Nephron (organoid): ENCODE results near the gene MSLN.
"Not testable (repeated sequence)": the region's sequence is repeated elsewhere in the genome, so short reads cannot be mapped to it uniquely, and the experiment has no call there.

Experiments used
- H3K27ac Mint-ChIP-seq, 3 experiments: 2 replicates each; pipeline ENCODE4 v1.8.0; 2020; ENCODE audit warnings: mixed read lengths in 3 of 3, mild to moderate bottlenecking in 2 of 3, moderate library complexity in 1 of 3
- H3K27me3 Mint-ChIP-seq: 2 replicates; pipeline ENCODE4 v1.8.0; 2021; ENCODE audit warnings: low read depth, mild to moderate bottlenecking, moderate library complexity, mixed read lengths
- H3K36me3 Mint-ChIP-seq: 2 replicates; pipeline ENCODE4 v1.8.0; 2020; ENCODE audit warnings: low read depth, mixed read lengths
- H3K4me1 Mint-ChIP-seq: 2 replicates; pipeline ENCODE4 v1.8.0; 2020; ENCODE audit warnings: mixed read lengths
- H3K4me3 Mint-ChIP-seq, 3 experiments: 2 replicates each; pipeline ENCODE4 v1.8.0; 2020; ENCODE audit warnings: mild to moderate bottlenecking in 3 of 3, mixed read lengths in 3 of 3, moderate library complexity in 2 of 3
- H3K9me3 Mint-ChIP-seq: 2 replicates; pipeline ENCODE4 v1.8.0; 2020; ENCODE audit warnings: mixed read lengths
- TF ChIP-seq, protein P1 (sequence below), 3 experiments: fragments of 200-600 bp; sonication (generic); IDR thresholded peaks; one replicate each; pipeline ENCODE4 v1.5.0; 2021; ENCODE audit warnings: antibody characterized with exemption in 3 of 3; ENCODE audit not compliant: unreplicated experiment in 3 of 3

MSLN gene

DNA sequence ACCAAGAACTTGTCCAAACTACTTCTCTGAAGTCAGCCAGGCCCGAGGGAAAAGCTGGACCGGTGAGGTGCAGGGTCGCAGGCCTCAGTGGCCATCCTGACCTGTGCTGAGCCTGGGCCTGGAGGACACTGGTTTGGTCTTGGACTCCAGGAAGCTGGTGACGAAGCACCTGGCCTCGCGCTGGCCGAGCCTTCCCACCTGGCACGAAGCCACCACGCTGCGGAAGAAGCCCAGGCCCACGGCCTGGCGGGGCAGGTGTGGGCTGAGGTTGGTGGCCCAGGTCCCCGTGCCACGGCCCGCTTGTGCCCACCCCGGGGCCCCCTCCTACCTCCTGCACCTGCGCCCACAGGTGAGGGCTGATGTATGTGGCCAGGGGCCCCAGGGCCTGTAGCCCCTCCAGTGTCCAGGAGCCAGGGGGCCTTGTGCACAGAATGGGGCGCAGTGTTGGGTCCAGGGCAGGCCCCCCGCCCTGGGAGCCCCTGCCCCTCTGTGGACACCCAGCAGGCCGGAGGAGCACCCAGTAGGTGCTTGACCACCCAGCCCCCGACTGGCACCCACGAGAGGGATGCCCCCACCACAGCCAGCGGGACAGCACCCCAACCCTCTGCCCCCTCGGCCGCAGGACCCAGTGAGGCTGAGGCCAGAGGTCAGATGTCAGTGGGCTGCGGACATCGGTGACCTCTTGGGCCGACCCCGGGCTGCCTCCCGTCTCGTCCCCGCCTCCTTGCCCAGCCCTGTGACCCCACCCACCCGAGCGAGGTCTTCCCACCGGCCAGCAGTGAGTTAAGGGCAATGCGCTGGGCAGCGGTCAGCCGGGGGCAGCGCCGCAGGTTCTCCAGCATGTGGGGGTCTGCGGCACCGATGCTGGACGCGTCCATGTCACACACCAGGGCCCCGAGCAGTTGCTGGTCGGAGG is 13.8 kb downstream of the MSLN start:
- peaks cover 11% of the 10 kb centered on the region for H3K27me3 Mint-ChIP-seq
- TF ChIP-seq, protein P1, sequence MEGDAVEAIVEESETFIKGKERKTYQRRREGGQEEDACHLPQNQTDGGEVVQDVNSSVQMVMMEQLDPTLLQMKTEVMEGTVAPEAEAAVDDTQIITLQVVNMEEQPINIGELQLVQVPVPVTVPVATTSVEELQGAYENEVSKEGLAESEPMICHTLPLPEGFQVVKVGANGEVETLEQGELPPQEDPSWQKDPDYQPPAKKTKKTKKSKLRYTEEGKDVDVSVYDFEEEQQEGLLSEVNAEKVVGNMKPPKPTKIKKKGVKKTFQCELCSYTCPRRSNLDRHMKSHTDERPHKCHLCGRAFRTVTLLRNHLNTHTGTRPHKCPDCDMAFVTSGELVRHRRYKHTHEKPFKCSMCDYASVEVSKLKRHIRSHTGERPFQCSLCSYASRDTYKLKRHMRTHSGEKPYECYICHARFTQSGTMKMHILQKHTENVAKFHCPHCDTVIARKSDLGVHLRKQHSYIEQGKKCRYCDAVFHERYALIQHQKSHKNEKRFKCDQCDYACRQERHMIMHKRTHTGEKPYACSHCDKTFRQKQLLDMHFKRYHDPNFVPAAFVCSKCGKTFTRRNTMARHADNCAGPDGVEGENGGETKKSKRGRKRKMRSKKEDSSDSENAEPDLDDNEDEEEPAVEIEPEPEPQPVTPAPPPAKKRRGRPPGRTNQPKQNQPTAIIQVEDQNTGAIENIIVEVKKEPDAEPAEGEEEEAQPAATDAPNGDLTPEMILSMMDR (IDR thresholded peaks at IDR 0.05; ENCODE audit: unreplicated experiment in 3 of 3), result no peak
- no peaks in the 10 kb centered on the region for H3K4me1 Mint-ChIP-seq
- H3K36me3 Mint-ChIP-seq, result no peaks in the 10 kb centered on the region
- no peaks in the 10 kb centered on the region for H3K9me3 Mint-ChIP-seq
- H3K27ac Mint-ChIP-seq, result no peak overlapping the region
- H3K4me3 Mint-ChIP-seq, result no peak overlapping the region

DNA sequence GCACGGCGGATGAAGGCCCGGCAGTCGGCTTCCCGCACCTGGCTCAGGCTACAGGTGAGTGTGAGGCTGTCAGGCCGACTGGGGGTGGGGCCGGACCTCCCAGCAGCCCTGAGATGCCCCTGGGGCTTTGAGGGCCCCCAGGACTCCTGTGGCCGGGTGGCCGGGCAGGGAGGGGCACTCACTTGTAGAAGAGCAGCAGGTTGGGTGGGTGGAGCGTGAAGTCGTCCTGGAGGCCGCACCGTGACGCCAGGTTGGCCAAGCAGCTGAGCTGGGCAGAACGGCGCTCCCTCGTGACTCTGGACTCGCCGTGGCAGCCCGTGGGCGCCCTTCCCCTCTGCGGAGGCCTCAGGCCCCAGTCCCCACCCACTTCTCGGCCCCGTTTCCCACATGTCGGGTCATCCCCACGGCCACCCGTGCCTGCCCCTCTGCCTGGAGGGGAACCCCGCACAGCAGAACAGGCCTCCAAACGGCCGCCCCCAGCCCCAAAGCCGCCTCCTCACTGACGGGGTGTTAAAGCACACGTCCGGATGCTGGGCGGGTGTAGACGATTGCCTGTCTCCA is 14.8 kb downstream of the MSLN start:
- no peak overlapping the region for H3K4me3 Mint-ChIP-seq
- TF ChIP-seq, protein P1 (IDR thresholded peaks at IDR 0.05; ENCODE audit: unreplicated experiment in 3 of 3), result no peak
- no peaks in the 10 kb centered on the region for H3K9me3 Mint-ChIP-seq
- no peaks in the 10 kb centered on the region for H3K4me1 Mint-ChIP-seq
- H3K27ac Mint-ChIP-seq, result no peak overlapping the region
- peaks cover 11% of the 10 kb centered on the region for H3K27me3 Mint-ChIP-seq
- no peaks in the 10 kb centered on the region for H3K36me3 Mint-ChIP-seq

DNA sequence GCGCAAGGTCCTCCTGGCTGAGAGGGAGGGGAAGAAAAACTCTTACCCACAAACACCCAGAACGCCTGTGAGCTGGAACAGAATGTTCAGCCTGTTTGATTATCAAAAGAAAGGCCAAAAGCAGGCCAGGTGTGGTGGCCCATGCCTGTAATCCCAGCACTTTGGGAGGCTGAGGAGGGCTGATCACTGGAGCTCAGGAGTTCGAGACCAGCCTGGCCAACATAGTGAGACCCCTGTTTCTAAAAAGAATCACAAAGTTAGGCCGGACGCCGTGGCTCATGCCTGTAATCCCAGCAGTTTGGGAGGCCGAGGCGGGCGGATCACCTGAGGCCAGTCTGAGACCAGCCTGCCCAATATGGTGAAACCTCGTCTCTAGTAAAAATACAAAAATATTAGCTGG is 15.8 kb downstream of the MSLN start:
- H3K27ac Mint-ChIP-seq, H3K36me3 Mint-ChIP-seq, H3K4me3 Mint-ChIP-seq, H3K4me1 Mint-ChIP-seq, H3K9me3 Mint-ChIP-seq, H3K27me3 Mint-ChIP-seq: not testable (repeated sequence)

DNA sequence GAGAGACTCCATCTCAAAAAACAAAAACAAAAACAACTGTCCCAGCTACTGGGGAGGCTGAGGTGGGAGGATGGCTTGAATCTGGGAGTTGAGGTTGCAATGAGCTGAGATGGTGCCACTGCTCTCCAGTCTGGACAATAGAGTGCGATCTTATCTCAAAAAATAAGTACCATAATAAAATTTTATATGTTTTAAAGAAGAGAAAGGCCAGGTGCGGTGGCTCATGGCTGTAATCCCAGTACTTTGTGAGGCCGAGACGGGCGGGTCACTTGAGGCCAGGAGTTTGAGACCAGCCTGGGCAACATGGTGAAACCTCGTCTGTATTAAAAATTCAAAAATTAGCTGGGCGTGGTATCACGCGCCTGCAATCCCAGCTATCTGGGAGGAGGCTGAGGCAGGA is 16.3 kb downstream of the MSLN start:
- no peaks in the 10 kb centered on the region for H3K4me1 Mint-ChIP-seq
- H3K36me3 Mint-ChIP-seq, result no peaks in the 10 kb centered on the region
- no peaks in the 10 kb centered on the region for H3K9me3 Mint-ChIP-seq
- H3K27ac Mint-ChIP-seq, result no peak overlapping the region
- peaks cover 5% of the 10 kb centered on the region for H3K27me3 Mint-ChIP-seq
- TF ChIP-seq, protein P1 (IDR thresholded peaks at IDR 0.05; ENCODE audit: unreplicated experiment in 3 of 3), result no peak
- H3K4me3 Mint-ChIP-seq, result no peak overlapping the region

DNA sequence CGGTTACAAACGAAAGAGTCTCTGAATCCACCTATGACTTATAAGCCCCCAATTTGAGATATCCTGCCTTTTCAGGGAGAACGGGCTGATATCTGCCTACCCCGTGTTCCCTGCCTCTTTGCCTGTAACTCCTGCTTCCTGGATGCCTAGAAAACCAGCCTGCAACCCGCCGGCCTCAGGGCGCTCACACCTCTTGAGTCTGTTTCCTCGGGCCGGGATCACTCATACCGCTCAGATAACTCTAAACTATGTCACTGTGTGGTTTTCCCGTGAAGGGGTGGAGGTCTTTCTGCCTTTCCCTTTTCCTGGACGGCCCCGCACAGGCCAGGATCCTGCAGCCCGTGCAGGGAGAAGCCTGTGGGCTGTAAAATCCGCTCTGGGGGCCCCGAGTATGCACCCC is 17.3 kb downstream of the MSLN start:
- H3K4me3 Mint-ChIP-seq, result no peak overlapping the region
- peaks cover 5% of the 10 kb centered on the region for H3K27me3 Mint-ChIP-seq
- H3K36me3 Mint-ChIP-seq, result no peaks in the 10 kb centered on the region
- TF ChIP-seq, protein P1 (IDR thresholded peaks at IDR 0.05; ENCODE audit: unreplicated experiment in 3 of 3), result no peak
- no peaks in the 10 kb centered on the region for H3K9me3 Mint-ChIP-seq
- no peaks in the 10 kb centered on the region for H3K4me1 Mint-ChIP-seq
- H3K27ac Mint-ChIP-seq, result peak overlapping the region in 1 of 3 experiments; percentile 52

DNA sequence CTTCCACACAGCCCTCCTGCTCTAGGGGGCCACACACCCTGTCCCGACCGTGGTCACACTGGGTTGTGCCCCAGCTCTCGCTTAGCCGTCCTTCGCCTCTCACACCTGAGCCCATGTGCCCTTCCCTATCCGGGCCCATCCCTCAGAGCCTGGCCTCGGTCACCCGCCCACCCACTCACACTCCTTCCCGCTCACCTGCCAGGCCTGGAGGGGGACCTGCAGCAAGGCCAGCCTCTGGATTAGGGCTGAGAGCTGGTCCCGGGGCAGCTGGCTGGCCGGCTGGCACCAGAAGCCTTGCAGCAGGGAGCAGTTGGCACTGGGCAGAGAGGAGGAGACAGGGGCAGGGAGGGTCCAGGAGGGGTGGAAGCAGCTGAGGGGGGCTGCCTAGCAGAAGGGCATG is 17.9 kb downstream of the MSLN start:
- H3K27me3 Mint-ChIP-seq, result peaks cover 5% of the 10 kb centered on the region
- TF ChIP-seq, protein P1 (IDR thresholded peaks at IDR 0.05; ENCODE audit: unreplicated experiment in 3 of 3), result no peak

More for the DNA sequence above, 17.9 kb downstream of the MSLN start:
- Mint-ChIP-seq H3K36me3 (no peaks in the 10 kb centered on the region), H3K4me3 (no peak overlapping the region), H3K27ac (no peak overlapping the region), H3K9me3 (no peaks in the 10 kb centered on the region), H3K4me1 (no peaks in the 10 kb centered on the region)
